NCI-H1694 treated with DMSO at 0.1 percent for 48 hours (cell line): ENCODE results near the gene LEFTY1.
A peak's percentile ranks its signal among the peaks of the same experiment; 100 is the strongest.
"Not testable (repeated sequence)": the region's sequence is repeated elsewhere in the genome, so short reads cannot be mapped to it uniquely, and the experiment has no call there.

Source experiments
- DNase-seq: peaks from one replicate; lab custom pipeline; 2025; lab: John Stamatoyannopoulos, UW

Gene LEFTY1

DNA sequence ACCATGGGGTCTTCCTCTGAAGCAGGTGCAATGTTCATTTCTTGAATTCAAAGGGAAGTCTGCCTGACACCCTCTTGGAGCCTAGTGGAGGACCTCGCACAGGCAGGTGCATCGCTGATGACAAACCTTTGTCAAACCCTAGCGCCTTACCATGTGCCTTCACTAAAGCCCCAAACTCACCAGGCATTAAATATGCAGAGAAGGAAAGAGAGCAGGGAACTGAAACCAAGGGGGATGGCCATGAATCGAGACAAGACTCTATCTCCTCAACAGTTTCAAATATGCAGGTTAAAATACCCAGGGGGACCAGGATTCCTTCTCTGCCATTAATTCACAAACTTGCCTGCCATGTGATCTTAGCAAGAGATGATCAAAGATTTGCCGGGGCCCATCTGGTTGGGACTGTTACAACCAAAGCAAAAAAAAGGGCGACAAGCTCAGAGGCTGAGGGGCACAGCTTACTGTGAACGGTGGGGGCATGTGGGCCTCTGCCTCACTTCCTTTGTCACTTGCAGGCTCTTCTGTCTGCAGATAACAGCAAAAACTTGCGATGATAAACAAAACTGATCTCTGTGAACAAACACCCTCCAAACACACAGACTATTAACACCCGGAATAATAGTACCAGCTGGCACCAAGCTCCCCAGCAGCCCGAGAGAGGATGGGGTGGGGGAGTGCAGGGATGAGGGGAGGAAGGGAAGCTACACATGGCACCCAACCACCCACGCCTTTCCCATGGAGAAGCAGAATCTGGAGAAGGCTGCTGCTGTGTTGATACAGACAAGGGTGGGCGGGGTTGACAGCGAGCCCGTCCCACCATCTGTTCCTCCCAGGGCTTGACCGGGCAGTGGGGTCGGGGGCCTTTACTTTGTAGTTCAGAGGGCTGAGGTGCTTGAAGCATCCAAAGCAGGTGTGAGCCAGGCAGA is 40.7 kb downstream of the LEFTY1 start:
- peak; percentile 81 for DNase-seq

DNA sequence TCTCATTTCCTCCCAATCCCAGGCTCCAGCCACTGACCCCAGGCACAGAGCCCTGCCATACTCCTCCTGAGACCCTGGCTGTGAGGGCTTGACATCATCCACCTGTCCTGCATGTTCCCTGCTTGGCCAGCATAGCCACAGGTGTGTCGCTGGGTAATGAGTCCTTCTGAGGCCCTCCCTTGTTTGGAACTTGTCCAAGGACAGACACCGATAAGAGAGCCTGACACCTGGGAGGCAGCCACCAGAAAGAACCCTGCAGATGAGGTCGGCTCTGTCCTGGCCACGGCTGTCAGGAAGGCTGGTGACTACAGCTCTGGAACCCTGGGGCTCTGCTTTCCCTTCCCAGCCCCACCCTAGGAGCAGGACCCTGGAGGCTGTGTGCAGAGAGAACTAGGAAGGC is 41.3 kb downstream of the LEFTY1 start:
- no peak for DNase-seq

DNA sequence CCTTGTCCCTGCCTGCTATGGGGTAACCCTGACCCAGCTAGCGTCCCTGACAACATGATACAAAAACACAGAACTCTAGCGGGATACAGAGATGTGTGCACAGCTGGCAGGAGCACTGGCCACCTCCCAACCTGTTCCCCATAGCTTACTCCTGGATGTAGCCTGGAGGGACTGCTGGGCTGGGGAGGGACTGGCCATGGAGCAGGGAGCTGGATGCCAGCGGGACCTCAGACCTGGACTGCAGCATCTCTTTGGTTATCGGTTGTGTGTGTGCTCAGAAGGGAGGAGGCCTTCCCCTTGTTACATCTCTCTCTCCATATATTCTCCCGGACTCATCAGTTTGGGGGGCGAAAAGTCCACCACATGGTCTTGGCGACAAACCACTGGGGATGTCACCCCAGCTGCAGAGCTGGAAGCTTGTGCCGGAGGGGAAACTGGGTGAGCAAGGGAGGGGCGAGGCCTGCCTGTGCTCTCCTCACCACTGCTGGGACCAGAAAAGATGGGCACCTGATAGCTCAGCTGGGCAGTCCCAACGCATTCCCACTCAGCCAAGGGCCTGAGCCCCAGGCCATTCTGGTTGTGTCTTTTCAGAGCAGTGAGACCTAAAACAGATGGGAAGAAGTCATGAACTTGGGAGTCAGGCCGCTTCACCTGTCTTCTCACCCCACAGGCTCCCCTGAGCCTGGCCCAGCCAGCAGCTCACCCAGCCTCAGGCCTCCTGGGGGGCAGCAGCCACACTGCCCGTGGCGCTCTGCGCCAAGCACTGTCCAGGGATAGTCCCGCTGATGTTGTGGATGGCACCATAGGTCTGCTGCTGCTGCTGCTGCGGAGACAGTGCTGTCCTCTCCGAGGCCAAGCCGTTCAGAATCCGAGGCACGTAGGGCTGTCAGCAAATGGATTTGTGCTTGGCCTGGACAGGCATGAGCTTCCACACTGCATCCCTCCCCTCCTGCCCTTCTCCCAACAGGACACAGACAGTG is 42.3 kb downstream of the LEFTY1 start:
- no peak for DNase-seq

DNA sequence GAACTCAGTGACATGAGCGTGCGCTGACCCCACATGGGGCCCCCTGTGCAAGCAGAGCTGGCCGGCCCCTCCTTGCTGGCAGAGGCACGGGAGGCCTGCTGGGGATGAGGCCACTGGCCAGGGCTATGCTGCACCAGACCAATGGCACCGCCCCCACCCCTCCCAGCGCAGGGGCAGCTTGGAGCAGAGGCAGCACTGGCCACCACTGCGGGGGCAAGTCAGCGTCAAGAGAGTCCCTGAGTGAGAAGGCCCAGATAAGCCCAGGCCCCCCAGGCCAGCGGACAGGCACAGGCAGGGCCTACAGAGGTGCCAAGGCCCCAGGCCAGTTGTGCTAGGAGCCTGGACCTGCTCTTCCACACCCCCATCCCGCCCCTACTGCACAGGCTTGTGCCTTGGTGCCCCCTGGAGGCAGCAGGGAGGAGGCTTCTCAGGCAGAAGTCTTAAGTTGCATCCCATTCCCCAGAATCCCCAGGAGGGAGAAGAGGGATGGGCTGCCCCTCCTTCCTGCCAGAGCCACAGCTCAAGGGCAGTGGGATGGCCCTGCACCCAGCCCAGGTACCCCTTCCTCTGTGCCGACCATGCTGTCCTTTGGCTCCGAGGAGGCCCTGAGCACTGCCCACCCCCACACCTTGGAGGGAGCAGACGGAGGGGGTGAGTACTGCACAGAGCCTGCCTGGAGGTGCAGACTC is 43.2 kb downstream of the LEFTY1 start:
- DNase-seq = peak; percentile 55

DNA sequence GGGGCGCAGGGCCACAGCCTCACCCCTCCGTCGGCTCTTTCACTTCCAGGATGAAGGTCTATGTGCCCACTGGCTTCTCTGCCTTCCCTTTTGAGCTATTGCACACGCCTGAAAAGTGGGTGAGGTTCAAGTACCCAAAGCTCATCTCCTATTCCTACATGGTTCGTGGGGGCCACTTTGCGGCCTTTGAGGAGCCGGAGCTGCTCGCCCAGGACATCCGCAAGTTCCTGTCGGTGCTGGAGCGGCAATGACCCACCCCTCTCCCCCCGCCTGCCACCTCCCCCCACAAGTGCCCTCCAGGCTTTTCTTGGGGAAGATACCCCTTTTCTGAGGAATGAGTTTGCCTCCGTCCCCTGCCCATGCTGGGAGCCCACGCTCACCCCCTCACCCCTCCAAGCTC is 43.8 kb downstream of the LEFTY1 start:
- DNase-seq = no peak

DNA sequence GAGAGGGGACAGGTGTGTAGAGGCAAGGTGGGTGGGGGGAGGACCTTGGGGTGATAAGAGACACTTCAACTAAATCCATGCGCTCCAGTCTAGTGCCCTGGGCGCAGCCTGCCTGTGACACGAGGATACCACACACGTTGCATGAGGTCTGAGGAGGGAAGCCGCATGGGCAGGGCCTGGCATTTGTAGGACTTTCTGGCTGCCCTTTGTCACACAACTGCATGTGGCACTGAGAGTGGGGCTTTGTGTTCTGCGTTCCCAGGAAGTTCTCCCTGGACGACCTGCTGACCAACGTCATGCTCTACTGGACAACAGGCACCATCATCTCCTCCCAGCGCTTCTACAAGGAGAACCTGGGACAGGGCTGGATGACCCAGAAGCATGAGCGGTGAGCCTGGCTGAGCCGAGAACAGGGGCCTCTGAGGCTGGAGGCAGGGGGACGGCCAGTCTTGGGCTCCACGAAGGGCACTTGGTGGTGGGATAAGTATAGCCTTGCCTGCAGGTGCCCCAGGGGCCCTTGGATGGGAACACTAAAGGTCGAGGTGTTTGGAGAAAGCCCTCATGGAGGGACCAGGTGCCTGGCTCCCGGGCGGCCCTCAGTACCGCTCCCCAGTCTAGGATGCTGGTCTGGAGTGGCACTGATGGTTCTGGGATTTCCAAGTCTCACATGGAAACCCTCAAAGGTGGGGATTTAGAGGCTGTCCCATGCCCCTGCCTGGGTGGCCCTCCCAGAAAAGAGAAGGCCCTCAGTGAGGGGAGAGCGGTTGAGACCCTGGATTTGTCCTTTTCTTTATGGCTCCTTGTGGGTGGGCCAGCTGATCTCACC is 44.5 kb downstream of the LEFTY1 start:
- DNase-seq = no peak

DNA sequence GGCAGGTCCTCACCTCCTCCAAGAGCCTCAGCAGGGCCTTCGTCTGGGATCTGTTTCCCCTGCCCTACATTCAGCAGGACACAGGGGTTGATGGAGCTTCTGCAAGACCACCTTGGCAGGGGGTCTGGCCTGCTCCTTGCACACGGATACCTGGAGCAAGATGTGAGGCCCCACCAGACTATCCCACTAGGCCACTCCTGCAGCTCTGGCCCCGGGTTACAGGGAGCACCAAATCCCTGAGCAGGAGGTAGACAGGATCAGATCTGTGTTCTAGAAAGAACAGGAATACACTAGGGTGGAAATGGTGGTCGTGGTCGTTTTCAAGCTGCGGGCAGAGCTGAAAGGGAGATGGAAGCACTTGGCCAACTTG is 45.5 kb downstream of the LEFTY1 start:
- DNase-seq = no peak

DNA sequence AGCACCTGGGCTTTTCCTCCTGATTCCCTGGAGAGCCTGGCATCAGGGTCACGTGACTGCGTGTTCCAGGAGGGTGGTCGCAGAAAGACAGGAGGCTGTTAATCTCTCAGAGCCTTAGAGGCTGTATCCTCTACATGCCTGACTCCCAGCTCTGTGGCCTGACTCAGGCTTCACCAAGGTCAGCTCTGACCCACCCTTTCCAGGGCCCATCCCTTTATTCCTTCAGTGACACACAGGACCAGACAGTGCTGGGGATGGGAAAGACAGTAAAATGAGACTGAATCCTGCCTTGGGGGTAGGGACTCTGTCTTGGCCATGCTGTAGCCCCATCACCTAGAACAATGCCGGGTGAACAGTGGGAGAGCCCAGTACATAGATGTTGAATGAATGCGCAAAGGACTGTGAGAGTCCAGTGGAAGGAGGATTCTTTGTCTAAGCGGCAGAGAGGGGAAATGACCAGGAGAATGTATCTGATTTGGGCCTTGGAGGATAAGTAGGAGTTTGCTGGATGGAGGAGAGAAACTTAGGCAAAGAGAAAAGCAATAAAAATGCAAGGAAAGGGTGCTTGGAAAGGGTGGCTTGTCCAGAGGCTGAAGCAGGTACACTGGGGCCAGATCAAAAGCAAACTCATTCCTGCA is 46.0 kb downstream of the LEFTY1 start:
- no peak for DNase-seq

DNA sequence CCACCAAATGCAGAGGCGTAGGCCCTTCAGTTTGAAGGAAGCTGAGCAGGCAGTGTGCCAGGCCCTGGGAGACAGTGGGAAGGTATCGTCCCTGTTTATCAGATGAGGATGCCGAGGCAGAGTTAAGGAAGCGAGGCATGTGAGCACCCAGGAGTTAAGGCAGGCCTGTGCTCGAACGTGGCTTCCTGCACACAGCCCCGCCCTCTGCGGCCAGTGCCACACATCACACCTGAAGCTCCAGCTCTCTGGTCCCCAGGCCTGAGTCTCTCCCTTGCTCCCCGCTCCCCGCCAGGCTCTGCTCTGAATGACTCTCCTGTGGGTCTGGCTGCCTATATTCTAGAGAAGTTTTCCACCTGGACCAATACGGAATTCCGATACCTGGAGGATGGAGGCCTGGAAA is 46.9 kb downstream of the LEFTY1 start:
- no peak for DNase-seq

DNA sequence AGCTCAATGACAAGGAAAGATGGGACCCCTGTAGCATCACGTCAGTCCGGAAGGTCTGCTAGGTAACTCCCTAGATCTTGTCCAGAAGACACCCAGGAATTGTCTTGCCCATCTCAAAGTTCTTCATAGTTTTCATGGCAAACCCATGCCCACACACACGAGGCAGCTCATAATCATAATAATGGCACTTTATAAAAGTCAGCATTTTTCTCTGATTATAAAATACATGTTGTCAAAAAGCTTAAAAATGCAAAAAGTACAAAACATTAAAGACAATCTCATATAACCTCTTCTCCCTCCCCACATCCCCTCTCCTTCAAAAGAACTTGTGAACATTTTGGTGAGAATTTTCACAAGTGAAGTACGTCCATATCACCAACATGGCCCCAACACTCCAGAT is 48.2 kb downstream of the LEFTY1 start:
- no peak for DNase-seq

DNA sequence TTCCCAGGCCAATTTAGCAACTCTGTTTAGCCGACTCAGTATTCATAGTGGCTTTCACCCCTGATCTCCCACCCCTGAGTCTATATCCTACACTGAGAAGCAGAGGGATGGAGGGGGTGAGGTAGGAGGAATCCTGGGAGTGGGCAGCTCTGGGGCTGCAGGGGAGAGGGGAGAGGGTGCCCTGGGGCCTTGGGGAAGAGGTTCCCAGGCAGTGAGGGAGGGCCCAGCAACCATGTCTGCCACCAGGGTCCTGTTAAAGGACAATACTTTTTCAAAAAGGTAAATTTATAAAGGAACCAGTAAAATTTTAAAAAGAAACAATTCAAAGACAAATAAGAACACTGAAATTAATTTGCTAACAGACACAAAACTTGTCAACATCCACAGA is 48.7 kb downstream of the LEFTY1 start:
- no peak for DNase-seq

DNA sequence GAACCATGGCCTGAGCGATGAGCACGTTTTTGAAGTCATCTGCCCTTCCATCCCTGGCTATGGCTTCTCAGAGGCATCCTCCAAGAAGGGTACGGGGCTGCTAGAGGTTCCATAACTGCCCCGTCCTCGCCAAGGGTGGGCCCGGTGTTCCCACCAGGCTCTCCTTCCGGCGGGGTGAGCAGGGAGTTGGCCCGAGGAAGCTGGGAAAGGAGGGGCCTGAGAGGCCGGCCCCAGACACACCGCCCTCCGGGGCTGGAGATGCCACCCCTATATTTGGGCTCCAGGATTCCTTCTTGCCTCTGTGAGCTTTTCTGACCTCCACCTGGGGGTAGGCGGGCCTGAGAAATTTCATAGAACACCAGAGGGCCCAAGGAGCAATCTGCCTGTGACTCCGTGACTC is 50.2 kb downstream of the LEFTY1 start:
- DNase-seq = no peak

DNA sequence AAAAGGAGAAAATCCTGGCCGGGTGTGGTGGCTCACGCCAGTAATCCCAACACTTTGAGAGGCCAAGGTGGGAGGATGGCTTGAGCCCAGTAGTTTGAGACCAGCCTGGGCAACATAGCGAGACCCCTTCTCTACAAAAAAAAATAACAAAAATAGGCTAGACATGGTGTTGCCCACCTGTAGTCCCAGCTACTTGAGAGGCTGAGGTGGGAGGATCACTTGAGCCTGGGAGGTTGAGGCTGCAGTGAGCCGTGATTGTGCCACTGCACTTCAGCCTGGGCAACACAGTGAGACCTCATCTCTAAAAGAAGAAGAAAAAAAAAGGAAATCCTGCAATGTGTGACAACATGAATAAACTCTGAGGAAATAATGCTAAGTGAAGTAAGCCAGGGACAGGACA is 52.6 kb downstream of the LEFTY1 start:
- not testable (repeated sequence) for DNase-seq
